GM12872 (cell line): ENCODE data around the gene TMC6.

ENCODE experiments used
- CTCF ChIP-seq: IDR thresholded peaks from 3 replicates; pipeline ENCODE4 v1.5.1; 2011; ENCODE audit warnings: low read depth, mild to moderate bottlenecking, low read length, moderate library complexity; ENCODE audit not compliant: insufficient read depth

The TMC6 gene

GRCh38 chr17:78064708-78065107 lies 63.8 kb downstream of the TMC6 start:
- no peak for TF ChIP-seq CTCF

GRCh38 chr17:78063489-78063888 lies 65.1 kb downstream of the TMC6 start:
- TF ChIP-seq CTCF = no peak

- TF ChIP-seq CTCF = no peak
Observed at GRCh38 chr17:78062596-78062995, 66.0 kb downstream of the TMC6 start.
